HG03565 (cell line): ENCODE data around the gene CCDC183.
"Not testable (repeated sequence)": the region's sequence is repeated elsewhere in the genome, so short reads cannot be mapped to it uniquely, and the experiment has no call there.

Source experiments
- ATAC-seq: cut with Tn5 transposase; IDR thresholded peaks from one replicate; pipeline ENCODE4 v1.9.1; 2021; ENCODE audit warnings: mild to moderate bottlenecking, moderate library complexity; ENCODE audit not compliant: unreplicated experiment

Gene CCDC183

DNA sequence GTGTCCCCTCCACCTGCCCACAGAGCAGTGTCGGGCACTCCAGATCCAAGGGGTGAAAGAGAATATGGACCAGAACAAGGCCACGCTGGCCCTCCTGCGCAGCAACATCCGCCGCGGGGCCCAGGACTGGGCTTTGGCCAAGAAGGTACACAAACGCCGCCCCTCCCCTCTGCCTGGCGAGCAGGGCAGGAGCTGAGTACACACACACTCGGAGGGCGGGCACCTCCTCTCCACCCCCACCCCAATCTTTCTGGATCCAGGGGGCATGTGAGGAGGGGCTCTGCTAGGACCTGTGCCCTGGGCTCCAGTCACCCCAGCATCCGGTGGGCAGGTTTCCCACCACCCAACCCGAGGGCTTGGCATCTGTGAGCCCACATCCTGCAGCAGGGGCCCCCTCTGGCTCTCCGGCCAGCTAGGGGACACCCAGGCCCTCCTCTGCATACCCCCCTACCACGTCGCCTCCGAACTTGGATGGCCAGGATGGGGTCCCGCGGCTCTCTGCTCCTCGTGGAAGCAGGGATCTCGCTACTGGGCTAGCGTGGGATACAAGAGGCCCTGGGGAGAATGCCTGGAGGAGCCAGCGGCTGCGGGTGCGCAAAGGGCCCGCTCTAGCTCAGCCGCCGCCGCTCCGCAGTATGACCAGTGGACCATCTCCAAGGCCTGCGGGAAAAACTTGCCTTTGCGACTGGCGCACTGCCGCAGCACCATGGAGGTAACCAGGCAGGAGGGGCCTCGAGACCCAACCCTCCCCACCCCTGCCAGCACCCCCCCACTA is 3.1 kb downstream of the CCDC183 start:
- no peak for ATAC-seq

DNA sequence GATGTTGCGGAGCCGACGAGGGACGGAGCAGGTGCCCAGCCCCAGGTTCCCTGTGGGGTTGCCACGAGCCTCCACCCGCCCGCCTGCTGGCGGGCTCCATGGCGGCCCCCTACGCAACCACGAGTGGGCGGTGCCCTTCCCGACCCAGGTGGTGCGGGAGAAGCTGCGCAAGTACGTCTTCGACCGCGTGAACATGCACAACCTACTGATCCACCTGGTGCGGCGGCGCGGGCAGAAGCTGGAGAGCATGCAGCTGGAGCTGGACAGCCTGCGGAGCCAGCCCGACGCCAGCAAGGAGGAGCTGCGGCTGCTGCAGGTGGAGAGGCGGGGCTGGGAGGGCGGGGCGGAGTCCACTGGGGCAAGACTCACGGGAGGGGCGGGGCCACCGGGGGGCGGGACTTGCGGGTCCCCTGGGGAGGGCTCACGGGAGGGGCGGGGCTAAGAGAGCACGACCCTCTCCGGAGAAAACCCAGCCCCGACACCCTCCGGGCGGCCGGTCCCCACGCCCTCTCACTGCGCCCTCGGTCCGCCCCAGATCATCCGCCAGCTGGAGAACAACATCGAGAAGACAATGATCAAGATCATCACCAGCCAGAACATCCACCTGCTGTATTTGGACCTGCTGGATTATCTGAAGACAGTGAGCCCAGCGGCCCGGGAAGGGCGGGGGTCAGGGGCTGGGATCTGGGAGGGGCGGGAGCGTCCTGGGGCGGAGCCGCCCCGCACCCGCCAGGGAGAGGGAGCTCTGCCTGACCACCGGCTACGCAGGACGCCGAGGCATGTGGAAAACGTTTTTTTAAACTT is 3.9 kb downstream of the CCDC183 start:
- ATAC-seq: no peak

DNA sequence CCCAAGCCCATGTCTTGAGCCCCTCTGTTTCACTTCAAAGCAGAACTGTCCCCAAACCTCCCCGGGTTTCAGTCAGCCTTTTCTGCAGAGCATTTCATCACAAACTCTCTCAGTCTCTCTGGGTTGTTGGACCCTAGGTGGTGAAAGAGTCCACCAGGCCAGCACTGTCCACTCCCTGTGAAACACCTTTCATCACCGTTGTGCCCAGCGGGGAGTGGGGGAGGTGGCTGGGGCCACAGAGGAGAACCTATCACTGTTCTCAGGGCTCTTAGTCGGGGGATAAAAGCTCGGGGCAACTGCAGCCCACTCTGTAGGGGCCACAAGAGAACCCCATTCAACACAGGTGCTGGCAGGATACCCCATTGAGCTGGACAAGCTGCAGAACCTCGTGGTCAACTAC is 6.2 kb downstream of the CCDC183 start:
- ATAC-seq: no peak

DNA sequence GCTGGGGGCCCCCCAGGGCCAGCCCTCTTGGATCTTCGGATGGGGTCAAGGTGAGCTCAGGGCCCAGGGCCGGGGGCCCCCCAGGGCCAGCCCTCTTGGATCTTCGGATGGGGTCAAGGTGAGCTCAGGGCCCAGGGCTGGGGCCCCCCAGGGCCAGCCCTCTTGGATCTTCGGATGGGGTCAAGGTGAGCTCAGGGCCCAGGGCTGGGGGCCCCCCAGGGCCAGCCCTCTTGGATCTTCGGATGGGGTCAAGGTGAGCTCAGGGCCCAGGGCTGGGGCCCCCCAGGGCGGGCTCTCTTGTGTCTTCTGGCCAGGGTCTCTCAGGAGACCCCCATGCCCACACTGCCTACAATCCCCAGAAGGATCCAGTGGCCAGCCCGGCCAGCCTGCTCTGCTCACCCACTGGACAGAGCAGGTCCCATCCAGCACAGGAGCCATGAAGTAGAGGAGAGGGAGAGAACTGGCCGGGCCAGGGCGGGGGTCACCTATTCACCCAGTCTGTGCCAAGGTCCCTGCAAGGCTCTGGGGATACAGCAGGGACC is 6.9 kb downstream of the CCDC183 start:
- ATAC-seq: not testable (repeated sequence)

DNA sequence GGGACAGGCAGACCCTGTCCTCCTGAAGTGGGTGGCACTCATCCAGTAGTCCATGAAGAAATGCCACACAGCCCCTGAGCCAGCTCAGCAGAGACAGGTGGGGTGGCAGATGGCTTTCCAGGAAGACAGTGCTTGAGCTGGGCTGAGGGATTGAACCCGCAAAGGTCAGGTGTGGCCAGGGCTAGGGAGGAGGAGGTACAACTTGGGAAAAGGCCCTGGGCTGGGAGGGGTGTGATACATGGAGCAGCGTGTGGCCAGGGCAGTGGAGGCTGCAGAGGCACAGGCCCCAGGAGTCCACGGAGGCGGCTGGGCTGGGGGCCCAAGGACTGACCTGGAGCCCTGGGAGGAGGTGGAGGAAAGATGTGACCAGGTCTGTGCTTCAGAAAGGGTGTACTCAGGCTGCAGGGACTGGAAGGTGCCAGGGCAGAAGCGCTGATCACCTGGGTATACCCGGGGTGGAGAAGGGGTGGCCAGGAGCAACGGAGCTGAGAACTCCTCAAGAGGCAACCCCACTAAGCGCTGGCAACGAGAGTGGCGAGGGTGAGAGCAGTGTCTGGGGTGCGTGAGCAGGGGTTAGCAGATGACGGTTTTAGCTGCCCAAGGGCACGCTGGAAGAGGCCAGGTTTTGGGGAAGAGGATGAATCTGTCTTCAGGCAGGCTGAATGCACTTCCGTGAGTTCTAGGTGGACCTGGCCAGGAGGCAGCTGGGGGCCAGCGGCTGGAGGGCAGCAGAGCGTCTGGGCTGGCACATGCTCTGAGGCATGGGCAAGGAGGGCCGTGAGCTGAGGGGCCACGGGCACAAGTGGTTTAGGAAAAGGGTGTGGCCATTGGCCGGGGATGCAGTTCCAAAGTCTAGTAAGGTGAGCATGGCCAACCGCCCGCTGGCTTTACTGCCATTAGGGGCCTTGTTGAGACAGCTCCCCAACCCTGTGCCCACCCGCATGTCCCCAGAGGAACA is 7.7 kb downstream of the CCDC183 start:
- ATAC-seq: no peak

DNA sequence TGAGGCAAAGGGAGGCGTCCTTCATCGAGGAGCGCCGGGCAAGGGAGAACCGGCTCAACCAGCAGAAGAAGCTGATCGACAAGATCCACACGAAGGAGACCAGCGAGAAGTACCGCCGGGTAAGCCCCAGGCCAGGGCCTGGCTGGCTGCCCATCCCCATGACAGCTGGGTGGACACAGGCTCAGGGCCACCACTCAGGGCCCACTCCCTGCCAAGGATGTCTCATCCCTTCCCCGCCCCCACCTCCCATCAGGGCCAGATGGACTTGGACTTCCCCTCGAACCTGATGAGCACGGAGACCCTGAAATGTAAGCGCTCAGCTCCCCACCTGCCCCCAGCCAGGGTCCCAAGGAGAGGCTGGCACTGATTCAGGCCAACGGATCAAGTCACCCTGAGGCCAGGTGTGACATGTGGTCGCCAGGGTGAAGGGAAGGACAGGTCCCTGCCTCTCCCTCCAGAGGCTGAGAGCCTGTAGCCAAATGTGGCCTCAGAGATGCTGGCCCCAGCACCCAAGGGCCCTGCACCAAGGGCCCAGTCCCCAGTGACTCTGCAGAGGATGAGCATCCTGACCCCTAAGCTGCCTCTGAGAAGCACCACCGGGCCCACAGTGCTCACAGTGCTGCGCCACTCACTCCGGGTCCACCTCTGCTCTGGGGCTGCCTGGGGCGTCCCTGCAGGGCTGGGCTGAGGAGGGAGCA is 8.5 kb downstream of the CCDC183 start:
- ATAC-seq: no peak

DNA sequence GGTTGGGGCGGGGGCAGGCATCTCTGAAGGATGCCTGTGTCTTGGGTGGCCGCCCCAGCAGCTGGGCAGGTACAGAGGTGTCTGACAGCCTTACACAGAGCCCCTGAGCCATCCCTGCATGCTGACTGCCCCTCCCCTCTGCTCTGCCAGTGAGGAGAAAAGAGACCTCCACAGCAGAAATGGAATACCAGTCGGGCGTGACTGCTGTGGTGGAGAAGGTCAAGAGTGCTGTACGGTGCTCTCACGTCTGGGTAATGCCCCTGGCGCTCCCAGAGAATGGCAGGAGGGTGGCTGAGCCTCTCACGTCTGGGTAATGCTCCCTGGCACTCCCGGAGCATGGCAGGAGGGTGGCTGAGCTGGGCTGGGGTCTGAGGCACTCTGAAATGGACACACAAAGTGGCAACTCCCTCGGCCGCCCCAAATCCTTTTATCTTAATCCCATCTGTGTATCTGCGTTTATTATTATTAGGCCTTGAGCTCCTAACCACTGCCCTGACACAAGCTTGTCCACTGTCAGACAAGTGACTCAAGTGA is 9.1 kb downstream of the CCDC183 start:
- no peak for ATAC-seq

DNA sequence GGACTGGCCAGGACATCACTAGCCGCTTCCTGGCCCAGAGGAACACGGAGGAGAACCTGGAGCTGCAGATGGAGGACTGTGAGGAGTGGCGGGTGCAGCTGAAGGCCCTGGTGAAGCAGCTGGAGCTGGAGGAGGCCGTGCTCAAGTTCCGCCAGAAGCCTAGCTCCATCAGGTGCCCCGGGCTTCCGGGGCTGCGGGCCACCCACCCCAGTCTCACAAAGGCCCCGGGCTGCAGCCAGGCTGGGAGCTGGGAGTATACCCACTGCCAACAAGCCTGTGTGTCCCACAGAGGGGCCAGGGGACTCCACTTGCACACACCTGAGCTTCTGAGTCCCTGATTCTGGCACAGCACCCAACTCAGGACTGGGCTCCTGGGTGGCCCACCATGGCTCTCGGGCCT is 9.9 kb downstream of the CCDC183 start:
- ATAC-seq: no peak

DNA sequence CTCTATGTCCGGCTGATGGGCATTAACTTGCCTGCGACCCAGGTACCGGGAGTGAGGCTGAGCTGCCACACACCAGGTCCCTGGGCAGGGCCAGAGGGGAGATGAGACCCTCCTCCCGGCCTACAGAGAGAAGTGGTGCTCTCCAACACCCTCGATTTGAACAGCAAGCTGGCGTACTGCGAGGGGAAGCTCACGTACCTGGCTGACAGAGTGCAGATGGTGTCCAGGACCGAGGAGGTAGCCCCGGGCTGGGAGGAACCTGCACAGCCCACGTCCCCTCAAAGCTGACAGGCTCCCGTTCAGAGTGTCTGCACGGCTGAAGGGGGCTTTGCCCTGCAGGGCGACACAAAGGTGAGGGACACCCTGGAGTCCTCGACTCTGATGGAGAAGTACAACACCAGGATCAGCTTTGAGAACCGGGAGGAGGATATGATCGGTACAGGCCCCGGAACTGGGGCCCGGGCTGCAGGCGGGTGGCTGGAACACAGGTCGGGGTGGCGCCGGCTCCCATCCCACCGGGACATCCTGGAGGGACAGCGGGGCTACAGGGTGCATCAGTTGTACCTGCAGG is 10.6 kb downstream of the CCDC183 start:
- no peak for ATAC-seq

DNA sequence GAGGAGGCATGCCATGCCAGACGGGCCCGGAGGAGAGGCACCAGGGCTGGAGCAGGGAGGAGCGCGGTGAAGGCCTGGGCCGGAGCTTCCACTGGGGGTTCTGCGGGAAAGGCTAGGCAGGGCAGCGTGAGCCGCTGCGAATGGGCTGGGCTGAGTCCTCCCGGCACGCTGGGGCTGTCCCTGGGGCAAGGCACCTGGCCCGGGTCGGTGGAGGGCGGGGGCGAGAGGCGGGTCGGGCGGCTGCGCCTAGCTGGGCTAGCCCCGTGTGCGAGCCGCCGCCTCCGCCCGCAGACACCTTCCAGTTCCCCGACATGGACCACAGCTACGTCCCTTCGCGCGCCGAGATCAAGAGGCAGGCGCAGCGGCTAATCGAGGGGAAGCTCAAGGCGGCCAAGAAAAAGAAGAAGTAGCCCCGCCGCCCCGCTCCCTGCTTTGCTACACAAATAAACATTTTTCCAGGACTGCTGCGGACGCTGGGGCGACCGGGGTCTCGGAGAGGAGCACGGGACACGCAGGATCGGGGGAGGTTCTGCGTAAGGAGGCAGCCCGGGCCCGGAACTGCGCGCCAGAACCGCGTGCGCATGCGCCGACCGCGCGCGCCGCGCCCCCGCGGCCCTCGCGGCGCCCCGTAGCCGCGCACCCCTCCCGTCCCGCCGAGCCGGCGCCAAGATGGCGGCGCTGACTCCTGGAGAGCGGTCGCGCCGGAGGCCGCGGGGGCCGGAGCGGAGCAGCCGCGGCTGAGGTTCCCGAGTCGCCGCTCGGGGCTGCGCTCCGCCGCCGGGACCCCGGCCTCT is 11.3 kb downstream of the CCDC183 start, which contains the start of gene RABL6:
RABL6 (plus strand) TSS at position 668 of the 794 bp plus-strand sequence. CDS start 249 bp downstream, outside the sequence.
- peak; percentile 61 for ATAC-seq

DNA sequence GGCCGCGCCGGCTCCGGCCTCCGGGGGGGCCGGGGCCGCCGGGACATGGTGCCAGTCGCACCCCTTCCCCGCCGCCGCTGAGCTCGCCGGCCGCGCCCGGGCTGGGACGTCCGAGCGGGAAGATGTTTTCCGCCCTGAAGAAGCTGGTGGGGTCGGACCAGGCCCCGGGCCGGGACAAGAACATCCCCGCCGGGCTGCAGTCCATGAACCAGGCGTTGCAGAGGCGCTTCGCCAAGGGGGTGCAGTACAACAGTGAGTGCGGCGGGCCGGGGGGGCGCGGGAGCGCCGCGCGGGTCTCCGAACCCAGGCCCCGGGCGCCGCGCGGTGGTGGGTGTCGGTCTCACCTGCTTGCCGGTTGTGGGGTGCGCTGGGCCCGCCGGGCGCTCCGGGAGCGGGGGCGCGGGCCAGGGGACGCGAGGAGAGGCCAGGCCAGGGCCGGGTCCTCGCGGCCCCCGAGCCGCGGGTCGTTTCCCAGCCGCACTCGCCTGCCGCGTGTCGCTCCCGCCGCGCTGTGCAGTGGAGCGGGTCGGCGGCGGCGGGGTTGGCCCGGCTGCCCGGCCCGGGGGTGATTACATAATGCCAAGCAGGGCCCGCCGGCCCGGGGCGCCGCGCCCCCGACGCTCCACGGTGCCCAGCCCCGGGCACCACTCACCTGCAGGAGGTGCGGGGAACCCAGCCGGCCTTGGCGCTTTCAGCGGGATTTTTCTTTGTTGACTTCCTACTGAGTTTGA is 12.1 kb downstream of the CCDC183 start:
- peak; percentile 21 for ATAC-seq

DNA sequence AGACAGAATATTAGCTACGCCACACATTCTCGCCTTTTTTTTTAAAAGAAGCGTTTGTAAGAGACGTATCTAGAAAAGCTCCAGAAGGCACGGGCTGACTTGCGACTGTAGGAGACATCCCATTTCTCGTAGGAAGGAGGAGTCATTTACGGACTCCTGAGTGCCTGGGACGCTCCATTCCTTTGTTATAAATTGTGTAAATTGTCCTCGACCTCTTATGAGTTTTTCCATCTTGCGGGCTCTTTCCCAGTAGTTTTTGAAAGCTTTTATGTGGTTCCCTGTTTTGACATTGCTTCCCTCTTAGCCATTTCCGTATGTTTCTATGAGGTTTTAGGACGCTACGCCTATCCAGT is 12.6 kb downstream of the CCDC183 start:
- ATAC-seq: no peak

DNA sequence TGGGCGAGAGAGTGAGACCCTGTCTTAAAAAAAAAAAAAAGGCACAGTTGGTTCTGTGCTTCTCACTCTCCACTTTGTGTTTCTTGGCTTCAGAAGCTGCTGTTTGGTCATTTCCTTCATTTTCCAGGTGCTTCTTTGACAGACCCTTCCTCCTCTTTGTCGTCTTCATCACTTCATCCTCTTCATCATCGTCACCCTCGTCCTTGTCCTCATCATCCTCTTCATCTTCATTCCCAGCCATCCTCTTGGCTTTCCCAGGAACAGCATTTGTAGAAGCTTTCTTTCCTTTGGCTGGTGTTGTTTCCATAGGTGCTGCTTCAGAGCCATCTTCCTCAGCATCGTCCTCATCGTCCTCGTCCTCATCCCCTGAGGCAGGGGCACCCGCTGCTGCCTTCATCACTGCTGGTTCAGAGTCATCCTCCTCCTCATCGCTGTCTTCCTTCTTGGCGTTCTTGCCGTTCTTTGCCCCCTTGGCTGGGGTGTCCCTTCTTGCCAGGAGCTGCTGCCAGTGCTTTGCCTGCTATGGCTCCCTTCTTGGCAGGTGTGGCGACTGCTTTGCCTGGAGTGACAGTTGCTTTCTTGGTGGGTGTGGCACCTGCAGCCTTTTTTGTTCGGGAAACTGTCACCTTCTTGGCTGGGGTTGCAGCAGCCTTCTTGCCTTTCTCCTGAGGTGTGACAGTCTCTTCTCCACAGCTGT is 18.7 kb downstream of the CCDC183 start:
- no peak for ATAC-seq

DNA sequence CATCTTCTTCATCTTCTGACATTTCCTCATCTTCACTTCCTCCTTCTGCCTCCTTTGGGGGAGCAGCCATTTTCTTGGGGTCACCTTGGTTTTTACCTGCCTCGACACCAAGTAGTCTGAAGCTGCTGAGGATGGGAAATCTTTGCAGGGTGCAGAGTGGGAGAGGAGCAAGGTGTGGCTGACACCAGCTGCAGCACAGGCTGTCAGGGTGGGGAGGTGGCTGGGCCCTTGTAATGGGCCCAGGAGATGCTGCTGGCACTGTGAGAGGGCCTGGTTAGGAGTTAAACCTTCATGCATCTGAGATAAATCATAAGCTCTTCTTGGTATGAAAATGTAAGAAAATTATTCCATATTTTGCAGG is 19.3 kb downstream of the CCDC183 start:
- no peak for ATAC-seq

DNA sequence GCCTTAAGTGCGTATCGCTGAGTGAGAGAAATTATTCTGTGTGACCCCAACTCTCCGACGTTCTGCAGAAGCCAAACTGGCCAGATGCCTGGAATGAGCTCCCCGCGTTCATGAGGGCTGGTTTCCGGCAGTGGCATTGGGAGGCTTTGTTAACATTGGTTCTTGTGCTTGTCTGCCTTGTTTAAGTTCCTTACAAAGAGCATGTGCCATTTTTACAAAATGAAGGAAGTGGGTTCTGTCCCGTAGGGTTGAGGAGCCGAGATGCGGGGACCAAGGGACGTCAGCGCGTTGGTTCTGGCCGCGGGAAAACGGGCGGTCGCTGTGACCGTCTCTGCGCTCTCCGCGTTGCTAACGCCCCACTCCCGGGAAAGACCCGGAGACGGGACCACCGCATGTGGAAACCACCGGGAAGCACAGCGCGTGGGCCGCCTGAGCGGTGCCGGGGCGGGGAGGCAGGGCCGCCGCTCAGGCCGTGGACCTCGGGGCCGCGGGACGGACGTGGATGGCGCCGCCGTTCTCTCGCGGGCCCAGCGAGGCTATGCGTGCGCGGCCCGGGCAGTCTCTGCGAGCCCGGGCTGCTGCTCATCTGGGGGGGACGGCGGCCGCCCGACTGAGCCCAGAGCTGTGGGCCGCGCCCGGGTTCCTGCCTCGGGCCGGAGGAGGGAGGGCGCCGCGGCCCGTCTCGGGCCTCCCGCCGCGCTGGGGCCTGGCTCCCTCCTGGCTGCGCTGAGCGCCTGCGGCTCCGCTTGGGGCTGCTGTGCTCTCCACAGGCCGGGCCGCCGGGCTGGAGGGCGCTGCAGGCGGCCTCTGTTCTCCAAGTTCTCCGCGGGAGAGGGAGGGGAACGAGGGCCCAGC is 25.1 kb downstream of the CCDC183 start:
- no peak for ATAC-seq

DNA sequence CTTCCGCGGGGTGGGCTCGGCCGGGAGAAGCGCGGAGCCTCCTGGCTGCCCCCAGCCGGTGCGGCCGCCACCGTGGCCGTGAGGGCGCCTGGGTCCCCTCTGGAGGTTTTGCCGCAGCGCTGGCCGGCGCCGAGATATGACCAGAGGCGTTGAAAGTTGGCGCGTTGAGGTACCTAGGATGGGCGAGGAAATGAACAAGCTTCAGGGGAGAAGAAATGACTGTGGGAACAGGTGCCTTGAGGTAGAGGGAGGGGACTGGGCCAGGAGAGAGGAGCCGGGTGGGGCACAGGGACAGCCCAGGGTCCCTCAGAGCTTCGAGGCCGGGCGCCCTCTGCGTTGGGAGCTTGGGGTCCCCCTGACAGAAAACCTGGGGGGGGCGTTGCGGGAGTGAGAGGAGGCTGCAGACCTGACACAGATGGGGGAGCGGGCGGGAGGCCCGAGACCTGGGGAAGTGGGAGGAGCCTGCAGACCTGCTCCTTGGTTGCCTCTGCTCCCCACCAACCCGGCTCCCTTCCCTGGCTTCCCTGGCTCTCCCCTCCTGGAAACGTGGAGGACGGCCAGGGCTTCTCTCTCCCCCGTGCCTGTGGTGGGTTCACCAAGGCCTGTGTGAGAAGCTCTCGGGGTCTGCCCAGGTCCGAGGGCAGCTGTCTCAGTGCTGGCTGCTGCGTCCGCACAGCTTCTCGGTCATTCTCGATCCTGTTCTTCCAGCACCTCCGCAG is 25.8 kb downstream of the CCDC183 start:
- ATAC-seq: no peak
